HCEC 1CT (cell line): ENCODE measurements around the gene DNAJC22.
"Not testable (repeated sequence)": the region's sequence is repeated elsewhere in the genome, so short reads cannot be mapped to it uniquely, and the experiment has no call there.

ENCODE experiments used
- DNase-seq: peaks from one replicate; pipeline ENCODE4 v3.0.0-alpha.2; 2017

Gene DNAJC22

GRCh38 chr12:49346659-49347310 lies at the start of gene DNAJC22:
Gene DNAJC22, plus strand, starts transcription at chr12:49346888. Its CDS starts 1,985 bp downstream, at chr12:49348873.
- no peak for DNase-seq

GRCh38 chr12:49297695-49298060 lies 49.0 kb upstream of the DNAJC22 start:
- no peak for DNase-seq

GRCh38 chr12:49298160-49298559 lies 48.5 kb upstream of the DNAJC22 start:
- DNase-seq, result no peak

- DNase-seq, result no peak
Observed at GRCh38 chr12:49301760-49302159, 44.9 kb upstream of the DNAJC22 start.

GRCh38 chr12:49304161-49304560 lies 42.5 kb upstream of the DNAJC22 start:
- DNase-seq, result peak; percentile 24

GRCh38 chr12:49305762-49306510 lies 40.8 kb upstream of the DNAJC22 start:
- no peak for DNase-seq

GRCh38 chr12:49309386-49309785 lies 37.3 kb upstream of the DNAJC22 start:
- no peak for DNase-seq

- not testable (repeated sequence) for DNase-seq
Observed at GRCh38 chr12:49310451-49311000, 36.2 kb upstream of the DNAJC22 start.

- no peak for DNase-seq
Observed at GRCh38 chr12:49314811-49315210, 31.9 kb upstream of the DNAJC22 start.

GRCh38 chr12:49317118-49317517 lies 29.6 kb upstream of the DNAJC22 start:
- DNase-seq, result not testable (repeated sequence)

GRCh38 chr12:49320411-49321103 lies 26.1 kb upstream of the DNAJC22 start:
- not testable (repeated sequence) for DNase-seq

- no peak for DNase-seq
Observed at GRCh38 chr12:49322367-49322707, 24.4 kb upstream of the DNAJC22 start.

- DNase-seq, result peak; percentile 98
Observed at GRCh38 chr12:49322708-49323523, 23.8 kb upstream of the DNAJC22 start, which contains the start of gene TROAP. Gene TROAP, plus strand, starts transcription at chr12:49323255. Its CDS starts 354 bp downstream, at chr12:49323609.

- DNase-seq, result no peak
Observed at GRCh38 chr12:49323524-49324097, 23.1 kb upstream of the DNAJC22 start.

- no peak for DNase-seq
Observed at GRCh38 chr12:49325606-49326005, 21.1 kb upstream of the DNAJC22 start.

- DNase-seq, result no peak
Observed at GRCh38 chr12:49327368-49327767, 19.3 kb upstream of the DNAJC22 start.

GRCh38 chr12:49327887-49328286 lies 18.8 kb upstream of the DNAJC22 start:
- no peak for DNase-seq

- DNase-seq, result no peak
Observed at GRCh38 chr12:49328816-49329215, 17.9 kb upstream of the DNAJC22 start.

- DNase-seq, result no peak
Observed at GRCh38 chr12:49330032-49330619, 16.6 kb upstream of the DNAJC22 start.

GRCh38 chr12:49330631-49331379 lies 15.9 kb upstream of the DNAJC22 start:
- DNase-seq, result no peak
